GM12874 (cell line): ENCODE results near the gene VWA8.

ENCODE experiments used
- CTCF ChIP-seq: IDR thresholded peaks from 2 replicates; pipeline ENCODE4 v1.5.1; 2011; ENCODE audit warnings: low read depth, mild to moderate bottlenecking, control low read depth, low read length, moderate library complexity; ENCODE audit not compliant: insufficient read depth

Gene VWA8

GRCh38 chr13:41639237-41639904 lies 321.5 kb downstream of the VWA8 start:
- no peak for TF ChIP-seq CTCF

GRCh38 chr13:41637586-41637985 lies 323.3 kb downstream of the VWA8 start:
- TF ChIP-seq CTCF = no peak

- no peak for TF ChIP-seq CTCF
Observed at GRCh38 chr13:41634407-41634806, 326.5 kb downstream of the VWA8 start.

- TF ChIP-seq CTCF = no peak
Observed at GRCh38 chr13:41633776-41634175, 327.1 kb downstream of the VWA8 start.

- TF ChIP-seq CTCF = no peak
Observed at GRCh38 chr13:41631296-41631965, 329.5 kb downstream of the VWA8 start.

GRCh38 chr13:41627425-41627824 lies 333.5 kb downstream of the VWA8 start:
- TF ChIP-seq CTCF = no peak

- no peak for TF ChIP-seq CTCF
Observed at GRCh38 chr13:41624041-41624440, 336.9 kb downstream of the VWA8 start.
